ENCODE measurements around the gene PPM1A.

Gene PPM1A

DNA sequence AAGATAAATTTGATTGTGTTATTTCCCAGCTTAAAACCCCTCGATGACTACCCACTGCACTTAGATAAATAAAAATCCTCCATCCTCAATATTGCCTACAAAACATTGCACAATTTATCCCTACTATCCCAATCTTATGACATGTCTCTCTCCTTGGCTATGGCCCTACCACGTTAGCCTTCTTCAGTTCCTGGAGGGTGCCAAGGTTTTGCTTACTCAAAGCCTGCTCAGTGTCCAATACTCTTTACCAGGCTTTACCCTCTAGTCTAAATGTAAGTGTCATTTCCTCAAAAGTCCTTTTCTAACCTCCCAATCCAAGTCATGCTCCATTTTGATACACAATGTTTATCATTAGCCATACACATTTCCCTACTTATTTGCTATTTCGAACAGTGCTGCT lies 35.0 kb upstream of the PPM1A start:
- no peak for ATAC-seq
- TF ChIP-seq RARB (CRISPR knock-in tag; IDR thresholded peaks at IDR 0.05) (no peak), SNAI2 (CRISPR knock-in tag; IDR thresholded peaks at IDR 0.05) (no peak), OSR1 (CRISPR knock-in tag; IDR thresholded peaks at IDR 0.05) (no peak), GLIS3 (CRISPR knock-in tag; IDR thresholded peaks at IDR 0.05) (no peak), ZFP30 (CRISPR knock-in tag; IDR thresholded peaks at IDR 0.05) (no peak), ESRRG (CRISPR knock-in tag; IDR thresholded peaks at IDR 0.05) (no peak), CSDC2 (CRISPR knock-in tag; IDR thresholded peaks at IDR 0.05) (no peak)
- TF ChIP-seq, protein P1, sequence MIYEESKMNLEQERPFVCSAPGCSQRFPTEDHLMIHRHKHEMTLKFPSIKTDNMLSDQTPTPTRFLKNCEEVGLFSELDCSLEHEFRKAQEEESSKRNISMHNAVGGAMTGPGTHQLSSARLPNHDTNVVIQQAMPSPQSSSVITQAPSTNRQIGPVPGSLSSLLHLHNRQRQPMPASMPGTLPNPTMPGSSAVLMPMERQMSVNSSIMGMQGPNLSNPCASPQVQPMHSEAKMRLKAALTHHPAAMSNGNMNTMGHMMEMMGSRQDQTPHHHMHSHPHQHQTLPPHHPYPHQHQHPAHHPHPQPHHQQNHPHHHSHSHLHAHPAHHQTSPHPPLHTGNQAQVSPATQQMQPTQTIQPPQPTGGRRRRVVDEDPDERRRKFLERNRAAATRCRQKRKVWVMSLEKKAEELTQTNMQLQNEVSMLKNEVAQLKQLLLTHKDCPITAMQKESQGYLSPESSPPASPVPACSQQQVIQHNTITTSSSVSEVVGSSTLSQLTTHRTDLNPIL (CRISPR knock-in tag; IDR thresholded peaks at IDR 0.05; ENCODE audit: low read depth) = no peak
- TF ChIP-seq, protein P2, sequence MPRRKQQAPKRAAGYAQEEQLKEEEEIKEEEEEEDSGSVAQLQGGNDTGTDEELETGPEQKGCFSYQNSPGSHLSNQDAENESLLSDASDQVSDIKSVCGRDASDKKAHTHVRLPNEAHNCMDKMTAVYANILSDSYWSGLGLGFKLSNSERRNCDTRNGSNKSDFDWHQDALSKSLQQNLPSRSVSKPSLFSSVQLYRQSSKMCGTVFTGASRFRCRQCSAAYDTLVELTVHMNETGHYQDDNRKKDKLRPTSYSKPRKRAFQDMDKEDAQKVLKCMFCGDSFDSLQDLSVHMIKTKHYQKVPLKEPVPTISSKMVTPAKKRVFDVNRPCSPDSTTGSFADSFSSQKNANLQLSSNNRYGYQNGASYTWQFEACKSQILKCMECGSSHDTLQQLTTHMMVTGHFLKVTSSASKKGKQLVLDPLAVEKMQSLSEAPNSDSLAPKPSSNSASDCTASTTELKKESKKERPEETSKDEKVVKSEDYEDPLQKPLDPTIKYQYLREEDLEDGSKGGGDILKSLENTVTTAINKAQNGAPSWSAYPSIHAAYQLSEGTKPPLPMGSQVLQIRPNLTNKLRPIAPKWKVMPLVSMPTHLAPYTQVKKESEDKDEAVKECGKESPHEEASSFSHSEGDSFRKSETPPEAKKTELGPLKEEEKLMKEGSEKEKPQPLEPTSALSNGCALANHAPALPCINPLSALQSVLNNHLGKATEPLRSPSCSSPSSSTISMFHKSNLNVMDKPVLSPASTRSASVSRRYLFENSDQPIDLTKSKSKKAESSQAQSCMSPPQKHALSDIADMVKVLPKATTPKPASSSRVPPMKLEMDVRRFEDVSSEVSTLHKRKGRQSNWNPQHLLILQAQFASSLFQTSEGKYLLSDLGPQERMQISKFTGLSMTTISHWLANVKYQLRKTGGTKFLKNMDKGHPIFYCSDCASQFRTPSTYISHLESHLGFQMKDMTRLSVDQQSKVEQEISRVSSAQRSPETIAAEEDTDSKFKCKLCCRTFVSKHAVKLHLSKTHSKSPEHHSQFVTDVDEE (CRISPR knock-in tag; IDR thresholded peaks at IDR 0.05) = no peak
- TF ChIP-seq, protein P3, sequence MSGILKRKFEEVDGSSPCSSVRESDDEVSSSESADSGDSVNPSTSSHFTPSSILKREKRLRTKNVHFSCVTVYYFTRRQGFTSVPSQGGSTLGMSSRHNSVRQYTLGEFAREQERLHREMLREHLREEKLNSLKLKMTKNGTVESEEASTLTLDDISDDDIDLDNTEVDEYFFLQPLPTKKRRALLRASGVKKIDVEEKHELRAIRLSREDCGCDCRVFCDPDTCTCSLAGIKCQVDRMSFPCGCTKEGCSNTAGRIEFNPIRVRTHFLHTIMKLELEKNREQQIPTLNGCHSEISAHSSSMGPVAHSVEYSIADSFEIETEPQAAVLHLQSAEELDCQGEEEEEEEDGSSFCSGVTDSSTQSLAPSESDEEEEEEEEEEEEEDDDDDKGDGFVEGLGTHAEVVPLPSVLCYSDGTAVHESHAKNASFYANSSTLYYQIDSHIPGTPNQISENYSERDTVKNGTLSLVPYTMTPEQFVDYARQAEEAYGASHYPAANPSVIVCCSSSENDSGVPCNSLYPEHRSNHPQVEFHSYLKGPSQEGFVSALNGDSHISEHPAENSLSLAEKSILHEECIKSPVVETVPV (CRISPR knock-in tag; IDR thresholded peaks at IDR 0.05) = no peak
- TF ChIP-seq, protein P4, sequence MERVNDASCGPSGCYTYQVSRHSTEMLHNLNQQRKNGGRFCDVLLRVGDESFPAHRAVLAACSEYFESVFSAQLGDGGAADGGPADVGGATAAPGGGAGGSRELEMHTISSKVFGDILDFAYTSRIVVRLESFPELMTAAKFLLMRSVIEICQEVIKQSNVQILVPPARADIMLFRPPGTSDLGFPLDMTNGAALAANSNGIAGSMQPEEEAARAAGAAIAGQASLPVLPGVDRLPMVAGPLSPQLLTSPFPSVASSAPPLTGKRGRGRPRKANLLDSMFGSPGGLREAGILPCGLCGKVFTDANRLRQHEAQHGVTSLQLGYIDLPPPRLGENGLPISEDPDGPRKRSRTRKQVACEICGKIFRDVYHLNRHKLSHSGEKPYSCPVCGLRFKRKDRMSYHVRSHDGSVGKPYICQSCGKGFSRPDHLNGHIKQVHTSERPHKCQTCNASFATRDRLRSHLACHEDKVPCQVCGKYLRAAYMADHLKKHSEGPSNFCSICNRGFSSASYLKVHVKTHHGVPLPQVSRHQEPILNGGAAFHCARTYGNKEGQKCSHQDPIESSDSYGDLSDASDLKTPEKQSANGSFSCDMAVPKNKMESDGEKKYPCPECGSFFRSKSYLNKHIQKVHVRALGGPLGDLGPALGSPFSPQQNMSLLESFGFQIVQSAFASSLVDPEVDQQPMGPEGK (CRISPR knock-in tag; IDR thresholded peaks at IDR 0.05; ENCODE audit: borderline replicate concordance) = no peak

DNA sequence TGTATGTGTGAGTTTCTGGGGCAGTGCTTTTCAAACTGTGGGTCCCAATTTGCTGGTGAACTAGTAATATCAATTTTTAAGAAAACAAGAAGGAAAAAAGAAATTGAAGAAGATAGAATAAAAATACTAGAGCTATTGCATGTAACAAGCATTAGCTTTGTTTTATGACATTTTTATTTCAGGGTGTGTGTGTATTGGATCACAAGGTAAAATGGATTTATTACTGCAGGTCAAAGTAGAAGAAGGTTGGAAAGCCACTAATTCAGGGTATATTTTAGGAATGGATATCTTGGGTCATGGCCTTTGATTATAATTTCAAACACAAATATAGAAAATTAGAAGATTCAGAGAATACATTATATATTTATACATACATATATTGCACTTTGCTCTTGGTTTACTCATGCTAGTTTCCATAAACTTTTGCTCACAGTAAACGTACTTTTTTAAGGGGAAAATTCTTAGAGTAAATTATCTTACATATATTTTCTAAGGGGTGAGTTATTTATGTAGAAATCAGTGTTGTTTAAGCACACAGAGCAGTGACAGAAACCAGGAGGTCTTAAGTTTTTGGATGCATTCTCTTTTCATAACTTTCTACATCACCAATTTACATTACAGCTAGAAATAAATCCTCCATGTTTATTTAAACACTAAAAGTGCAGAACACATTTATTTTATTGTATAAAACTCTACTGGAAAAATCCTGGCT lies 34.5 kb upstream of the PPM1A start:
- no peak for ATAC-seq
- TF ChIP-seq RARB (CRISPR knock-in tag; IDR thresholded peaks at IDR 0.05) (no peak), ZFP30 (CRISPR knock-in tag; IDR thresholded peaks at IDR 0.05) (no peak), GLIS3 (CRISPR knock-in tag; IDR thresholded peaks at IDR 0.05) (no peak), ZC3H10 (CRISPR knock-in tag; IDR thresholded peaks at IDR 0.05) (no peak), PPARA (CRISPR knock-in tag; IDR thresholded peaks at IDR 0.05; ENCODE audit: borderline replicate concordance) (no peak)
- TF ChIP-seq, protein P3 (CRISPR knock-in tag; IDR thresholded peaks at IDR 0.05) = no peak

DNA sequence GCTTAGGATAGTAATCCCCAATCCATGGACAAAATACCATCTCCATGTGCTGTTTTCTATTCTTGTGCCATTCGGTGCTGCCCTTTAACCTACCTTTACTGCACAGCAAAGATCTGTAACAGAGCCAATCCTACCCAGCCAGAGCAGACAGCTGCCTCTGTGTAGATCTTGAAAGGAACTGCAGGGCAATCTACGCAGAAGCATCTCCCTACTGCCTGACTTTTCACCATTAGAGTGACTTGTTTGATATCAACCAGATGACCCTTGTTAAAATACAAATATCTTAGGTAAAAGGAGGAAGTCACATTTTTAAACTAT lies 33.9 kb upstream of the PPM1A start:
- peak; percentile 58; the same call in 1 of the 3 replicates for ATAC-seq
- TF ChIP-seq, protein P3 (CRISPR knock-in tag; IDR thresholded peaks at IDR 0.05) = no peak
- TF ChIP-seq ZFP30 (CRISPR knock-in tag; IDR thresholded peaks at IDR 0.05) = no peak
- TF ChIP-seq RARB (CRISPR knock-in tag; IDR thresholded peaks at IDR 0.05) = no peak
- TF ChIP-seq, protein P2 (CRISPR knock-in tag; IDR thresholded peaks at IDR 0.05) = no peak
- TF ChIP-seq, protein P5, sequence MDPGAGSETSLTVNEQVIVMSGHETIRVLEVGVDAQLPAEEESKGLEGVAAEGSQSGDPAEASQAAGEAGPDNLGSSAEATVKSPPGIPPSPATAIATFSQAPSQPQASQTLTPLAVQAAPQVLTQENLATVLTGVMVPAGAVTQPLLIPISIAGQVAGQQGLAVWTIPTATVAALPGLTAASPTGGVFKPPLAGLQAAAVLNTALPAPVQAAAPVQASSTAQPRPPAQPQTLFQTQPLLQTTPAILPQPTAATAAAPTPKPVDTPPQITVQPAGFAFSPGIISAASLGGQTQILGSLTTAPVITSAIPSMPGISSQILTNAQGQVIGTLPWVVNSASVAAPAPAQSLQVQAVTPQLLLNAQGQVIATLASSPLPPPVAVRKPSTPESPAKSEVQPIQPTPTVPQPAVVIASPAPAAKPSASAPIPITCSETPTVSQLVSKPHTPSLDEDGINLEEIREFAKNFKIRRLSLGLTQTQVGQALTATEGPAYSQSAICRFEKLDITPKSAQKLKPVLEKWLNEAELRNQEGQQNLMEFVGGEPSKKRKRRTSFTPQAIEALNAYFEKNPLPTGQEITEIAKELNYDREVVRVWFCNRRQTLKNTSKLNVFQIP (CRISPR knock-in tag; IDR thresholded peaks at IDR 0.05; ENCODE audit: borderline replicate concordance, low read depth) = no peak
- no peak for TF ChIP-seq ZC3H10 (CRISPR knock-in tag; IDR thresholded peaks at IDR 0.05)
- TF ChIP-seq ZNF565 (CRISPR knock-in tag; conservative IDR thresholded peaks at IDR 0.05; ENCODE audit: low read depth) = no peak
- no peak for TF ChIP-seq OSR1 (CRISPR knock-in tag; IDR thresholded peaks at IDR 0.05)
- no peak for TF ChIP-seq GLIS3 (CRISPR knock-in tag; IDR thresholded peaks at IDR 0.05)
- no peak for TF ChIP-seq TOX (CRISPR knock-in tag; IDR thresholded peaks at IDR 0.05; ENCODE audit: borderline replicate concordance)
- TF ChIP-seq ESRRG (CRISPR knock-in tag; IDR thresholded peaks at IDR 0.05) = no peak
- TF ChIP-seq BACH2 (CRISPR knock-in tag; IDR thresholded peaks at IDR 0.05; ENCODE audit: borderline replicate concordance) = no peak
- no peak for TF ChIP-seq CSDC2 (CRISPR knock-in tag; IDR thresholded peaks at IDR 0.05)
- no peak for TF ChIP-seq ZNF8 (CRISPR knock-in tag; IDR thresholded peaks at IDR 0.05)
- TF ChIP-seq PPARA (CRISPR knock-in tag; IDR thresholded peaks at IDR 0.05; ENCODE audit: borderline replicate concordance) = no peak
- TF ChIP-seq, protein P1 (CRISPR knock-in tag; IDR thresholded peaks at IDR 0.05; ENCODE audit: low read depth) = no peak

All from SK-N-SH treated with all-trans-retinoic acid at 6 μM for 48 hours (cell line).